Colonic mucosa (tissue), 4 donors: Measurements from ENCODE around the gene HEATR5A. TPM values are rescaled to one million over a fixed set of nuclear protein-coding genes. Genes with fewer than 3 reads are reported as not detected.
A peak's percentile ranks its signal among the peaks of the same experiment; 100 is the strongest.

ENCODE experiments used
- DNase-seq: peaks from one replicate; pipeline ENCODE4 v3.0.0-alpha.2; 2020
- H3K27ac ChIP-seq: fragments of 200-600 bp; one replicate; pipeline ENCODE4 v1.8.0; 2021
- H3K27me3 ChIP-seq: fragments of 200-600 bp; one replicate; pipeline ENCODE4 v1.8.0; 2021
- H3K36me3 ChIP-seq: fragments of 200-600 bp; one replicate; pipeline ENCODE4 v1.8.0; 2021
- H3K4me1 ChIP-seq: fragments of 200-600 bp; one replicate; pipeline ENCODE4 v1.8.0; 2021; ENCODE audit warnings: mild to moderate bottlenecking
- H3K4me3 ChIP-seq: fragments of 200-600 bp; one replicate; pipeline ENCODE4 v1.8.0; 2021
- H3K9ac ChIP-seq, 2 donors: one replicate each; pipeline ENCODE4 v1.7.0; 2013; ENCODE audit warnings: control low read depth in 2 of 2, low read depth in 2 of 2, low read length in 2 of 2
- H3K9me3 ChIP-seq: fragments of 200-600 bp; one replicate; pipeline ENCODE4 v1.8.0; 2021
- CTCF ChIP-seq: fragments of 200-600 bp; IDR thresholded peaks from one replicate; pipeline ENCODE4 v1.8.0; 2022; ENCODE audit warnings: antibody characterized with exemption, mild to moderate bottlenecking
- intact Hi-C: fragments of 100-400 bp; cut with DNase I; formaldehyde crosslinking; loops from one replicate; pipeline ENCODE4 v1.14.1; 2022
- total RNA-seq, 2 donors: library from RNA; stranded (reverse); fragmentation: NEBNext Ultra II Directional in 1 of 2; extraction: Animal tissue kit (Norgen Biotek cat#: 25700) in 1 of 2; gene quantifications; one replicate each; pipeline ENCODE4 v1.2.1, GENCODE V29; 2021
- donor health status: healthy.
- donor health status: DM: no; HTN: no; CAD: no.
- donor health status: DM: no; HTN: no; CAD: no.

Gene HEATR5A
- total RNA-seq, 2 donors from 2014 or later, result 45.5 to 58.2 TPM

- DNase-seq, result no peak
- Histone ChIP-seq H3K9ac (no peak overlapping the region), H3K4me1 (no peaks in the 10 kb centered on the region), H3K4me3 (no peak overlapping the region), H3K9me3 (no peaks in the 10 kb centered on the region), H3K36me3 (no peaks in the 10 kb centered on the region), H3K27ac (no peak overlapping the region), H3K27me3 (no peaks in the 10 kb centered on the region)
- no peak for TF ChIP-seq CTCF
- intact Hi-C loops, result loop anchor here (5.0 kb wide), 1 partner anchor 36 kb away; the partner anchor contains the start of gene DTD2
These were observed 850 bp upstream of the HEATR5A start for GRCh38 chr14:31421200-31421599.

DNA sequence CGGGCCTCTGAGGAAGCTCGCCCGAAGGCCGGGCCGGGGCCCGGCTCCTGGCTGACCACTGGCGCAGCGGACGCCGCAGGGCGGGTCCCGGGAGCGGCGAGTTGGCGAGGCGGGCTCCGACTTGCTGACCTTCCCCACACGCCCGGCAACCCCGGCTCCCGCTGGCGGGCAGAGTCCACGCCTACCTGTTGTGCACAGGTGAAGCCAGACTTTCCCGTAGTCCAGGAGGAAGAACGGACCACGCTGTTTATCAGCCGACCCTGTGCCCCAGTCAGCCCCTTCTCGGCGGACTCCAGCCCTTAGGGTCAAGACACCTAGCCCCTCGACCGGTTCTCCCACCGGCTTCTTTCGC lies 407 bp downstream of the HEATR5A start:
- peak; percentile 87 for DNase-seq
- Histone ChIP-seq H3K27me3 (no peaks in the 10 kb centered on the region), H3K4me3 (peak overlapping the region; percentile 73), H3K4me1 (no peaks in the 10 kb centered on the region), H3K9me3 (no peaks in the 10 kb centered on the region), H3K36me3 (no peaks in the 10 kb centered on the region), H3K9ac (peak overlapping the region; percentile 92 to 94), H3K27ac (peak overlapping the region; percentile 87)
- TF ChIP-seq CTCF, result no peak
- intact Hi-C loops, result loop anchor here (5.0 kb wide), 1 partner anchor 37 kb away; the partner anchor contains the start of gene DTD2

DNA sequence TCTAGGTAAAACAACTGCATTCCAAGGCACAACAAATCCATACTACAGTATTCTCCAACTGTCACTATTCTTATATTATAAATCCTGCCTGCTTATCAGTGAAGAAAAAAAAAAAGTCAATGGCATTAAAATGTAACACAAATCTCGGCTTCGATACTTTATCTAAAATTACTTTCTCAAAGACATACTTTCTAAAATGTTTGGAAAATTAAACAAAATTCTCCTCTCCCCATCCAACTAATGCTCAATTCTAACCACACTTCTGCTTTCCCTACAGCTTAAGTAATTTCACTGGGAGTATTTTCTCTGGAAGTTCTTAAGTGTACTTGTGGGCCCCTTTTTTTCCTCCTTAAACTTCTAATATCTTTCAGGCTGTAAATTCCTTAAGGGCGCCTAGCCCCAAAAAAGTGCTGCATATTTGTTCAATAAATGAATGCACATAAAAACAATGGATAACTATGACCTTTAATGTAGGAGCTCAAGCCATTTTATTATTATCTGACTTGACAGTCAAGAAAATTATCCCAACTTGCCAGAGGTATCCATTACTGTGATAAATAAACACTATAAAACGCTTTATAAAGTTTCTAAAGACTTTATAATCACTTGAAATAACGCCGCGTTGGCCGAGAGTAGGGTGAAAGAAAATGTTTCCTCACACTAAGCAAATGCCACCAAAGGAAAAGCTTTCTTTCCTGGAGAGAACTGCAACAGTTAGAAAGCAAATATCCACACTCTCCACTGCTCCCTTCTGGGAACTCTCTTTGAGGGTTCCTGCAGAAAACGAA lies 977 bp downstream of the HEATR5A start:
- Histone ChIP-seq H3K36me3 (no peaks in the 10 kb centered on the region), H3K9ac (peak overlapping the region; percentile 92 to 94), H3K27me3 (no peaks in the 10 kb centered on the region), H3K9me3 (no peaks in the 10 kb centered on the region), H3K4me3 (peak overlapping the region; percentile 73), H3K27ac (peak overlapping the region; percentile 87), H3K4me1 (no peaks in the 10 kb centered on the region)
- no peak for TF ChIP-seq CTCF
- DNase-seq, result no peak
- intact Hi-C loops, result no loop called here

- no peak for DNase-seq
- intact Hi-C loops, result no loop called here
These were observed 1.9 kb downstream of the HEATR5A start for GRCh38 chr14:31418440-31418839.

GRCh38 chr14:31414190-31414833 lies 6.0 kb downstream of the HEATR5A start:
- Histone ChIP-seq H3K27ac (no peak overlapping the region), H3K4me3 (no peak overlapping the region), H3K27me3 (no peaks in the 10 kb centered on the region), H3K36me3 (no peaks in the 10 kb centered on the region), H3K9me3 (no peaks in the 10 kb centered on the region), H3K9ac (no peak overlapping the region), H3K4me1 (no peaks in the 10 kb centered on the region)
- no peak for TF ChIP-seq CTCF
- DNase-seq, result no peak
- intact Hi-C loops, result no loop called here

More at GRCh38 chr14:31418440-31418839, 1.9 kb downstream of the HEATR5A start:
- no peak overlapping the region for H3K27ac ChIP-seq
- H3K4me3 ChIP-seq, result no peak overlapping the region
- no peaks in the 10 kb centered on the region for H3K27me3 ChIP-seq
- no peak overlapping the region for H3K9ac ChIP-seq
- H3K4me1 ChIP-seq, result no peaks in the 10 kb centered on the region
- no peaks in the 10 kb centered on the region for H3K36me3 ChIP-seq
- no peak for TF ChIP-seq CTCF
- no peaks in the 10 kb centered on the region for H3K9me3 ChIP-seq
